LNCAP (cell line): ENCODE results near the gene SIN3B.

Experiments used
- CTCF ChIP-seq: fragments of 450-650 bp; IDR thresholded peaks from 2 replicates; pipeline ENCODE4 v1.5.1; 2017; ENCODE audit warnings: mild to moderate bottlenecking

Gene SIN3B

GRCh38 chr19:16880884-16881554 lies 51.8 kb downstream of the SIN3B start:
- TF ChIP-seq CTCF, result no peak

GRCh38 chr19:16882146-16882545 lies 52.9 kb downstream of the SIN3B start:
- no peak for TF ChIP-seq CTCF

- no peak for TF ChIP-seq CTCF
Measured at GRCh38 chr19:16883522-16883921, 54.3 kb downstream of the SIN3B start.

- TF ChIP-seq CTCF, result no peak
Measured at GRCh38 chr19:16885166-16885565, 56.0 kb downstream of the SIN3B start.

GRCh38 chr19:16886305-16886880 lies 57.2 kb downstream of the SIN3B start:
- no peak for TF ChIP-seq CTCF

GRCh38 chr19:16887353-16888265 lies 58.4 kb downstream of the SIN3B start:
- no peak for TF ChIP-seq CTCF

- no peak for TF ChIP-seq CTCF
Measured at GRCh38 chr19:16888629-16889365, 59.6 kb downstream of the SIN3B start, which contains the start of gene F2RL3. F2RL3 (plus strand) TSS chr19:16888999; CDS start chr19:16889190, 191 bp downstream.
